Sigmoid colon (tissue), 4 donors: ENCODE data around the gene SCAPER.
"Not testable (repeated sequence)": the region's sequence is repeated elsewhere in the genome, so short reads cannot be mapped to it uniquely, and the experiment has no call there.

ENCODE experiments used
- EP300 ChIP-seq, 4 donors: sonication (generic); formaldehyde crosslinking; IDR thresholded peaks; one replicate each; pipeline ENCODE4 v1.6.1; 2017; ENCODE audit warnings: antibody characterized with exemption in 4 of 4
- POLR2AphosphoS5 ChIP-seq, 4 donors: sonication (generic); formaldehyde crosslinking; IDR thresholded peaks; one replicate each; pipeline ENCODE4 v1.6.1; 2017; ENCODE audit warnings: antibody characterized with exemption in 4 of 4
- TF ChIP-seq, protein P1 (sequence below), 4 experiments: fragments of 450-650 bp in 3 of 4; fragments of 200-600 bp in 1 of 4; IDR thresholded peaks; one replicate each; pipeline ENCODE4 v1.5.1; 2016 to 2019; ENCODE audit warnings: antibody characterized with exemption in 4 of 4, mild to moderate bottlenecking in 3 of 4, moderate library complexity in 2 of 4

DNA sequence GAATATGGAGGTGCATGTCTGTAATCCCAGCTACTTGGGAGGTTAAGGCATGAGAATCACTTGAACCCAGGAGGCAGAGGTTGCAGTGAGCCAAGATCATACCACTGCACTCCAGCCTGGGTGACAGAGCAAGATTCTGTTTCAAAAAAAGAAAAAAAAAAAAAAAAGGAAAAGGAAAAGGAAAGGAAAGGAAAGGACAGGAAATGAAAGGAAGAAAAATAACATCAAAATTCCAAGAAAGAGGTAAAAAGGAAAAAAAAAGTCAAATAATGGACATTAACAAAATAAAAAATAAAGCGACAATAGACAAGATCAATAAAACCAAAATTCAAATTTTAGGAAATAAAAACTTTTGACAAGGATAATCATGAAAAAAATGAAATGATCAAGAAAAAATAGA lies 212.6 kb downstream of the SCAPER start:
- not testable (repeated sequence) for TF ChIP-seq EP300, POLR2AphosphoS5 (IDR thresholded peaks at IDR 0.05)
- TF ChIP-seq, protein P1, sequence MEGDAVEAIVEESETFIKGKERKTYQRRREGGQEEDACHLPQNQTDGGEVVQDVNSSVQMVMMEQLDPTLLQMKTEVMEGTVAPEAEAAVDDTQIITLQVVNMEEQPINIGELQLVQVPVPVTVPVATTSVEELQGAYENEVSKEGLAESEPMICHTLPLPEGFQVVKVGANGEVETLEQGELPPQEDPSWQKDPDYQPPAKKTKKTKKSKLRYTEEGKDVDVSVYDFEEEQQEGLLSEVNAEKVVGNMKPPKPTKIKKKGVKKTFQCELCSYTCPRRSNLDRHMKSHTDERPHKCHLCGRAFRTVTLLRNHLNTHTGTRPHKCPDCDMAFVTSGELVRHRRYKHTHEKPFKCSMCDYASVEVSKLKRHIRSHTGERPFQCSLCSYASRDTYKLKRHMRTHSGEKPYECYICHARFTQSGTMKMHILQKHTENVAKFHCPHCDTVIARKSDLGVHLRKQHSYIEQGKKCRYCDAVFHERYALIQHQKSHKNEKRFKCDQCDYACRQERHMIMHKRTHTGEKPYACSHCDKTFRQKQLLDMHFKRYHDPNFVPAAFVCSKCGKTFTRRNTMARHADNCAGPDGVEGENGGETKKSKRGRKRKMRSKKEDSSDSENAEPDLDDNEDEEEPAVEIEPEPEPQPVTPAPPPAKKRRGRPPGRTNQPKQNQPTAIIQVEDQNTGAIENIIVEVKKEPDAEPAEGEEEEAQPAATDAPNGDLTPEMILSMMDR (IDR thresholded peaks at IDR 0.05), result not testable (repeated sequence)
